Stimulated activated CD8-positive, alpha-beta memory T cell treated with anti-CD3 and anti-CD28 coated beads, Interleukin-12 subunit alpha, Interleukin-12 subunit beta, amount 100 ng/mL, for 1 hour (primary cell): ENCODE measurements around the gene ASCC1.

Experiments used
- DNase-seq: peaks from one replicate; pipeline ENCODE4 v3.0.0-alpha.2; 2020; ENCODE audit warnings: low read depth

Gene ASCC1

DNA sequence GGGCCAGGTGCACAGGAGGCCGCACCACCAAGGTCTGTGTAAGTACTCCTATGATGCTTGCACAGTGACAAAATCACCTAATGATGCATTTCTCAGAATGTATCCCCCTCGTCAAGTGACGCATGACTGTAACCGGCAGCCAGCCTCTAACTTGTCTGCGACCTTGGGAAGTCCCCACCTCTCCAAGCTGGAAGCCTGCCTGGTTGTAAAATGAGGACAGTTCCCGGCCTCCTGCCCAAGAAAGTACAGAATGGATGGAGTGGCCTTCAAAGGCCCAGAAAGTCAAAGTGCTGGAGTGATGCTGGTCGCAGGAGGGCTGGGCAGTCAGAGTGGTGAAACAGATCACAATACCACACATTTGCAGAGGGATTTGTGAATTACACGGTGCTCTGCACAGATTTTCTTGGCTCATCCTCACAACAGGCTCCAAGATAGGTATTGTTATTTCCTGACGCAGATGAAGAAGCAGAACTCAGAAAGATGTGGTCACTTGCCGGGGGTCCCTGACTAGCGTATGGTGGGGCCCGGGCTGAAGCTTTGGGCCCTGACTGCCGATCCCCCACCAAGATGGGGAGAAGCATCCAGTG, 150.5 kb downstream of the ASCC1 start:
- DNase-seq = no peak

DNA sequence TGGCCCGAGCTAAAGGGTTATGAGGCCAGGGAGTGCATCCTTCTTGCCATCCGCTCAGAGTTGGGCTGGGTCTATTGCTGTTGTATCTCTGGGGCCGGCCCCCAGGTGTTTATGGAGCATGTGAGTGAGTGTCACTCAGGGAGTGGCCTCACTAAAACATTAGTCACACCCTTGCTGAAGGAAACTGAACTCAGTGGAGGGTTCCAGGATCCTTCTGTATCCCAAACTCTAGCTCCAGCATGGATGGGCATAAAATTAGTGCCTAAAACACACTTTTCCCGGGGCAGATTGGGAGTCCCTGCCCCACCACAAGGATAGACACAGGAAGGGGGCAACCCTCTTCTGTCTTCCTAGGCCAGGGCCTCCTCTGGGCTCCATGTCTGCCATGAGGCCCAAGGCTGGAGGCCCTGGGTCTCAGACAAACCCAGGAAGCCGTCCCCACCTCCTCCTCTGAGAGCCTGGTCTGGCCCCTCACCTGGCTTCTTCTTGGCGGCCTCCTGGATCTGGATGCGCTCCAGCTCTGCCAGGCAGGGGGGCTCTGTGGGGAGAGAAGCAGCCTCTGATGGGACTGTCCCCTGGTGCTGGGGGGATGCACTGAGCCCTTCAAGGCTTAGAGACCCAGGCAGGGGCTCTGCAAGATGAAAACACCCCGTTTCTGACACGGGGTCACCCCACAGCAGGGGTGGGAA, 152.2 kb downstream of the ASCC1 start:
- no peak for DNase-seq

DNA sequence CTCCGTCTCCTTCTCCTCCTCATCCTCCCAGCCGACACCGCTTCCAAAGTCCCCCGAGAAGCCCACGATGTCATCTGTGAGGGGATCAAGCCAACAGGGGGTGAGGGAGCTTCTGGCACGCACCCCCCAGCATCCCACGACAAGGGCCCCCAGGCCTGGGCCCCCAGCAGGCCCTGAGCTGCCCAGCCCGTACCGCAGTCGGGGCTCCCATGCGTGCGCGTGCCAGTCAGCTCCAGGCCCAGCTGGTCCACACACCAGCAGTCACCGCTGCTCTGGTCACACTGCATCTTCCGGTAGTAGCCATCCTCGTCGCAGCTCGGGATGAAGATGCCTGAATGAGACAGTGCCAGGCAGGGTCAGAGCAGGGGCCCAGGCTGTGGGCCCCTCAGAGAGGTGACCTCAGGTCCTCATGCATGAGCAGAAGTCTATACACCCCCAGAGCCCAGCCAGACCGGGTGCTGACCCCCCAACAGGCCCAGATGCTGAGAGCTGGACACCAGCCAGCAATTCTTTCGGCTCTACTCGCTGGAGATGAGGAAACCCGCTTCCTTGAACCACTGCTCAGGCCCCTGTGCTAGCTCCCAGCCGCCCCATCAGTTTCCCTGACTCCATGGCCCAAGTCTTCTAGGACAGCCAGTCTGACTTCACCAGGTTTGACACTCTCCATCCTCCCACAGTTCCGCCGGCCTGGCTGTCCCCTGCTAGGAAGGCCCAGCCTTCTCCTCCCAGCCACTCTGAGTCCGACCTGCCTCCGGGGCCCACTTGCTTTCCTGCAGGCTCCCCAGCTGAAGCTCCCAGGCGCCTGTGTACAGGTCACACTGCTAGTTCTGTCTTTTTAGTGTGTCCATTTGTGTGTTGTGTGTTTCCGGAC, 153.0 kb downstream of the ASCC1 start:
- no peak for DNase-seq

- DNase-seq = no peak
Measured at GRCh38 chr10:72062382-72062781, 153.7 kb downstream of the ASCC1 start.

GRCh38 chr10:72061930-72062329, 154.1 kb downstream of the ASCC1 start:
- no peak for DNase-seq

- DNase-seq = no peak
Measured at GRCh38 chr10:72061491-72061890, 154.6 kb downstream of the ASCC1 start.

- DNase-seq = no peak
Measured at GRCh38 chr10:72059843-72060822, 155.9 kb downstream of the ASCC1 start.

DNA sequence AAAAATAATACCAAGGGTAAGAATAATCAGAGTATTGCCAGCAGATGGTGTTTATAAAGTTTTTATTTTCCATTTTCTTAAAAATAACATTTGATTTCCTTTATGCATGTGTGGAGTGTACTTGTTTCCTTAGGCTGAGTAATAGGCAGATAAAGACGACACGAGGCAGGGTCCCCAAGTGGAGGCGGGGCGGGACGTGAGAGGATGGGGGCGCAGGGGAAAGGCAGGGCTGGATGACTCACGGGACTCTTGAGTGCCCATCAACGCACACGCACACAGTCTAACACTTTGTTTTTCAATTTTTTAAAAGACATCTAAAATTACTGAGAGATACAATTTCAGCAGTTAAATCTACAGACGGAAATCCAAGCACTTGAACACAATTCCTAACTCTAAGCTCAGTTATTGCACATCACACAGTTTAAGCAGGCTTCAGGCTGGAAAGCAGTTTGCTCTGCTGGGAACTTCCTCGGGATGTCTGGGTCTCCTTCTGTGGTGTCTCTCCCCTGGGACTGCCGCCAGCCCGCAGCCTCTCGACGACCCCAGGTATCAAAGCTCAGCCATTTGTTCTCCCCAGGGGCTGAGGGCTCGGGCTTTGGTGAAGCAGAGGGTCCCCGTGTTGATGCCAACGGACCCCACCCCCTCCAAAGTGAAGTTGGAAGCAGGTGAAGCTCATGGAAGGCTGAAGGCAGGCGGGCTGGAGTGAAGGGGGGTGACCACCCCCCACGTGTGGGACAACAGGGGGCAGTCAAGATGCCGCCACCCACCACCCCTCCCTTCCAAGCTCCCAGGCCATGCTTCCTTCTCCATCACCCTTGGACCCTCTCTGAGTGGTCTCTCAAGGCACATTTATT, 156.9 kb downstream of the ASCC1 start:
- peak; percentile 12 for DNase-seq

DNA sequence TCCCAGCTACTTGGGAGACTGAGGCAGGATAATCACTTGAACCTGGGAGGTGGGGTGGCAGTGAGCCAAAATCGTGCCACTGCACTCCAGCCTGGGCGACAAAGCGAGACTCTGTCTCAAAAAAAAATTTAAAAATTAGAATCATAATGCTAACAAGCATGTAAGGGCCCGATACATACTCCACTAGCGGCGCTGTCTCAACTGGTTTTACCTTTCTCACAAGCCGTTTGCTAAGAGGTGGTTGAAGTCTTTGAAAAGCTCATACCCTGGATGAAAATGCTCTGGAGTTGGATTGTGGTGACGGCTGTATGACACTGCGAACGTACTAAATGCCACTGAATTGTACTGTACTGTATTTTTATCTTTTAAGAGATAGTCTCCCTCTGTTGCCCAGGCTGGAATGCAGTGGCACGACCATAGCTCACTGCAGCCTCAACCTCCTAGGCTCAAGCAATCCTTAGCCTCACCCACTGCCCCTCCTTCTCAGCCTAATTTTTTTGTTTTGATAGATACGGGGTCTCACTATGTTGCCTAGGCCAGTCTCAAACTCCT, 157.7 kb downstream of the ASCC1 start:
- no peak for DNase-seq

- no peak for DNase-seq
Measured at GRCh38 chr10:72056932-72057751, 158.9 kb downstream of the ASCC1 start.

DNA sequence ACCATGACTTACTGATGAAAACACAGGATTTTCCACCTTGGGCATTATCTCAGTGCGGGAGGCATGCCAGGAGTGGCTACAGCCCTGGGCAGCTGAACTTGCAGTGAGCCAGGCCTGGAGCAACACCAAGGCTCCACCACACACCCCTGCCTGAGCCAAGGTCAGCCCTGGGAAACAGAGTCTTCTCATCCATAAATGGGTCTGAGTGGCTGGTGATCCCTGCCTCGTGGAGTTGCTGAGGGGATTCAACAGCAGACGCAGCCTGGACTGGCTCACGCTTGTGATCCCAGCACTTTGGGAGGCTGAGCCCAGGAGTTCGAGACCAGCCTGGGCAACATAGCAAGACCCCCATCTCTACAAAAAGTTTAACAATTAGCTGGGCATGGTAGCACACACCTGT, 160.0 kb downstream of the ASCC1 start:
- no peak for DNase-seq

DNA sequence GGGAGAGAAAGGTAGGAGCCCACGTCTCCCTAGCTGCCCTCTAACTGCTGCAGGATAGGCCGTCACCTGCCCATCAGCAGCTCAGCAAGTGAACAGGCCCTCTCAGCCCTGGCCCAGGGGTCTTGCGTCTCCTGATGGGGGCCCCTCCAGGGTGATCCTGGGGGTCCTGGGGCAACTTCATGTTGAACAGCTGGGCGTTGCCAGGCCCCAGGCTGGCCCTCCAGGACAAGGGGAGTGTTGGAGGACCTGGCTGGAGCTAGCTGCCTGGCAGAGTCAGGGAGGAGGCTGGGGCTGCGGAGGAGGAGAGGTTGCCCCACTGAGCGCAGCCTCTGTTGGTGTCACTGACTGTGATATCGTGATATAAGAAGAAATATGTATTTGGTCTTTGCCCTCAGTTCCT, 162.4 kb downstream of the ASCC1 start:
- DNase-seq = no peak

- no peak for DNase-seq
Measured at GRCh38 chr10:72050873-72051272, 165.2 kb downstream of the ASCC1 start.

DNA sequence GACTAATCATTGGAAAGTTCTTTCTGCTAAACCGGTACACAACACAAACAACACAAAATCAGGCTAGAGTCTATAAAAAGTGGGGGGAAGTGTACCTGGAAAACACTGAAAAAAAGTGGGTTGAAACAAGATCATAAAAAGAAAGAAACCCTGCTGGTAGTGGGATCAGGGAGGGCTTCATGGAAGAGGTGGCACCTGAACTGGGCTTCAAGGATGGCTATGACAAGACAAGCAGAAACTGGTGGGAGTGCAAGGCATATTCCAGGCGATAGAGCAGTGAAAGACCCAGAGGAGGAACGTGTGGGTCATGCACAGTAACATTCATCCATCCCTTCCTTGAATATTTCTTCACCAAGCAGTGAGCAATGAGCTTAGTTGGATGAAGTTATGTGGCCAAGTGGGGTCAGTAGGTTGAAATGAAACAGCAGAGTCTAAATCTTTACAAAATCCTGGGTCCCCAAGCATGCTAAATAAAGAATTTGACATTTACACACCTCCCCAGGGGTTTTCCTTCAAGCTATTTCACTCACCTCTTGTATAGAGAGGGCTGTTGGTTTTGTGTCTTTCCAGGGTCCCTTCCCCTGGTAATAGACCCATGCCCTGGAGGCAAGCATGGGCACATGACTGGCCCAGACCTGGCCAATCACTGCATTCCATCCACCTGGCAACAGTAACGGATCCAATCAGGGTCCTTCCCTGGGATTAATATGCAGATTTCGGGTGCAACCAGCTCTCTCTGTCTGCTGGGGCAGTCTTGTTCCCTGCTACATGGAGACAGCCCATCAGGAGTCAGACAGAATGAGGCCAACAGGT, 165.9 kb downstream of the ASCC1 start:
- no peak for DNase-seq

DNA sequence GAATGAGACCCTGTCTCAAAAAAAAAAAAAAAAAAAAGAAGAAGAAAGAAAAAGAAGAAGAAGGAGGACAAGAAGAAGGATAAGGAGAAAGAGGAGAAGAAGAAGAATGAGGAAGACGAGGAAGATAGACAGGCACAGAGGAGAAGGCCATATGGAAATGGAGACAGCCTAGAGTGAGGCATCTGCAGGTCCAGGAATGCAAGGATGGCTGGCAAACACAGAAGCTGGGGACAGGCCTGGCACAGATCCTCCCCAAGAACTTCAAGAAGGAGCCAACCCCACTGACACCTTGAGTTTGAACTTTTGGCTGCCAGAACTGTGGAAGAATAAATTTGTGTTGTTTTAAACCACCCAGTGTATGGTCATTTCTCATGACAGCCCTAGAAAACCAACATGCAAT, 166.6 kb downstream of the ASCC1 start:
- DNase-seq = no peak

GRCh38 chr10:72048450-72049124, 167.5 kb downstream of the ASCC1 start:
- peak; percentile 85 for DNase-seq
